GM18526 (cell line): ENCODE results near the gene PEAR1.

ENCODE experiments used
- POLR2A ChIP-seq: IDR thresholded peaks from 3 replicates; pipeline ENCODE4 v1.6.1; 2011; ENCODE audit not compliant: insufficient read length; ENCODE audit errors: extremely low read depth

Gene PEAR1

GRCh38 chr1:156885880-156886355, 7.6 kb upstream of the PEAR1 start:
- no peak for TF ChIP-seq POLR2A

GRCh38 chr1:156886583-156887281, 6.8 kb upstream of the PEAR1 start:
- no peak for TF ChIP-seq POLR2A

GRCh38 chr1:156887317-156887716, 6.2 kb upstream of the PEAR1 start:
- no peak for TF ChIP-seq POLR2A

GRCh38 chr1:156887734-156888133, 5.8 kb upstream of the PEAR1 start:
- no peak for TF ChIP-seq POLR2A

- TF ChIP-seq POLR2A: no peak
Measured at GRCh38 chr1:156889802-156890580, 3.5 kb upstream of the PEAR1 start.

- TF ChIP-seq POLR2A: no peak
Measured at GRCh38 chr1:156892190-156893047, 1.1 kb upstream of the PEAR1 start.

GRCh38 chr1:156894001-156894400, 483 bp downstream of the PEAR1 start:
- TF ChIP-seq POLR2A: no peak

- no peak for TF ChIP-seq POLR2A
Measured at GRCh38 chr1:156894711-156895454, 1.4 kb downstream of the PEAR1 start.

- TF ChIP-seq POLR2A: no peak
Measured at GRCh38 chr1:156895455-156895812, 1.9 kb downstream of the PEAR1 start.

- no peak for TF ChIP-seq POLR2A
Measured at GRCh38 chr1:156895927-156896326, 2.4 kb downstream of the PEAR1 start.

GRCh38 chr1:156896490-156897033, 3.0 kb downstream of the PEAR1 start:
- no peak for TF ChIP-seq POLR2A

- TF ChIP-seq POLR2A: no peak
Measured at GRCh38 chr1:156897078-156897825, 3.7 kb downstream of the PEAR1 start.

GRCh38 chr1:156898161-156898566, 4.6 kb downstream of the PEAR1 start:
- TF ChIP-seq POLR2A: no peak

GRCh38 chr1:156898971-156899664, 5.6 kb downstream of the PEAR1 start:
- TF ChIP-seq POLR2A: no peak
